ENCODE results near the gene MEDAG. TPM values are rescaled to one million over a fixed set of nuclear protein-coding genes. Genes with fewer than 3 reads are reported as not detected.

Gene MEDAG
- polyA plus RNA-seq, 3 donors: not detected

DNA sequence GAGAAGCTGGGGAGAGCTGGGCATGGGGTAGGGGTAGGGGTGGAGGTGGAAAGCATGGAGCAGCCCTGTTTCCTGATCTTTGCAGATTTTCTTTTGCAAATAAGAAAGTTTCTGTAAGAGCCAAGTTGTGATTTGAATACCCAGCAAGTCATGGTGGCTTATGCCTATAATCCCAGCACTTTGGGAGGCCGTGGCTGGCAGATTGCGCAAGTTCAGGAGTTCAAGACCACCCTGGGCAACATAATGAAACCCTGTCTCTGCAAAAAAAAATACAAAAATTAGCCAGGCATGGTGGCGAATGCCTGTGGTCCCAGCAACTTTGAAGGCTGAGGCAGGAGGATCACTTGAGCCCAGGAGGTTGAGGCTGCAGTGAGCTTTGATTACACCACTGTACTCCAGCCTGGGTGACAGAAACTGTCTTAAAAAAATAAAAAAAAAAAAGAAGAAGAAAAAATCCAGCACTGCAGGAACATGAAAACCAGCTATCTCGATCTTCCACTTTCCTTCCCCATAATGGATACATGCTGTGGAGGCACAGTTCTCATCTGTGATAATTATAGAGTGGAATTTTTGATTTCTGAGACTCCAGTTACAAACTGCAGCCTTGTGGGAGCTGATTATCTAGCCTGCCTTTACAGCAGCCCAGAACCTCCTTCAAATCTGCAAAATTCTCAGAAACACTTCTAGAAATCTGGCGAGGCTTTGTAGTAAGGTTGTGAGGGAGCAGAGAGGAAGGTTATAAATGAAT lies 14.3 kb downstream of the MEDAG start:
- H3K4me1 Mint-ChIP-seq: no peaks in the 10 kb centered on the region
- no peak for TF ChIP-seq CTCF (IDR thresholded peaks at IDR 0.05)
- no peak overlapping the region for H3K4me3 Mint-ChIP-seq
- intact Hi-C loops (cut with micrococcal nuclease): no loop called here
- no peaks in the 10 kb centered on the region for H3K79me2 ChIP-seq (ENCODE audit: insufficient read depth, low read length)
- H3K9me3 ChIP-seq (replicated peaks in 1 of 2; ENCODE audit: control insufficient read depth in 1 of 2, insufficient read depth in 1 of 2, low read length in 2 of 2): no peaks in the 10 kb centered on the region
- no peak overlapping the region for H2AFZ ChIP-seq (ENCODE audit: insufficient read depth, low read depth, low read length, poor library complexity, severe bottlenecking)
- no peak overlapping the region for H3K27ac ChIP-seq (ENCODE audit: low read depth in 1 of 2, low read length in 2 of 2)
- H4K20me1 ChIP-seq (ENCODE audit: insufficient read depth, low read length): no peaks in the 10 kb centered on the region
- H3K4me2 ChIP-seq (replicated peaks; ENCODE audit: extremely low read depth, low read length, poor library complexity, severe bottlenecking): no peak overlapping the region
- no peaks in the 10 kb centered on the region for H3K27me3 ChIP-seq (ENCODE audit: control insufficient read depth in 2 of 2, insufficient read depth in 2 of 2, low read length in 2 of 2)
- no peaks in the 10 kb centered on the region for H3K4me1 ChIP-seq (ENCODE audit: control insufficient read depth in 1 of 2, insufficient read depth in 2 of 2, low read length in 2 of 2)
- no peaks in the 10 kb centered on the region for H3K36me3 Mint-ChIP-seq
- H3K27me3 Mint-ChIP-seq (ENCODE audit: low read depth in 3 of 3): peaks cover 7 to 9% (median 8%) of the 10 kb centered on the region in 3 donors
- H3K27ac Mint-ChIP-seq: no peak overlapping the region
- WGBS (ENCODE audit: insufficient coverage): 81% methylated on average over 2 of the region's 5 CpGs
- no peaks in the 10 kb centered on the region for H3K9me3 Mint-ChIP-seq
- no peak for DNase-seq
- no peak overlapping the region for H3K9ac ChIP-seq (ENCODE audit: insufficient read depth, low read length, poor library complexity, severe bottlenecking)
- no peaks in the 10 kb centered on the region for H3K36me3 ChIP-seq (replicated peaks in 1 of 2; ENCODE audit: control insufficient read depth in 1 of 2, insufficient read depth in 2 of 2, low read length in 2 of 2)
- H3K4me3 ChIP-seq (replicated peaks in 1 of 3; ENCODE audit: low read depth in 2 of 3, low read length in 3 of 3): no peak overlapping the region

DNA sequence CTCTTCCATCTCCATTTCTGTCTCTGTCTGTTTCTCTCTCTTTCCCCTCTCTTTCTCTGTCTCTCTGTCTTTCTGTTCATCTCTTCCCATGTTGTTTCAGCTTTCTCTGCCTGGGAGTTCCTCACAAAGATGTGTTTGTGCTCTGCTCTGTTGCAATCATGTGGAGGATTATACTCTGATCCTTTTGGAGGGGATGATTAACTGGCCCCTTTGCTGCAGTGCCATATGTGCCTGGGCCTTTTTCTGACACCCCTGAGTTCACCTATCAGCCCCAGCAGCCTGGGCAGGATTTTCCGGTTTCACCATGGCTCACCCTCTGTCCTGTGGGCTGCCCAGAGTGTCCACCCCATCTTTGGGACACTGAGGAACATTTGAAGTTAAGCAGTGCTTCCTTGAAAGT lies 17.3 kb downstream of the MEDAG start:
- Histone ChIP-seq H3K9ac (ENCODE audit: insufficient read depth, low read length, poor library complexity, severe bottlenecking) (no peak overlapping the region), H4K20me1 (ENCODE audit: insufficient read depth, low read length) (no peaks in the 10 kb centered on the region), H3K4me1 (ENCODE audit: control insufficient read depth in 1 of 2, insufficient read depth in 2 of 2, low read length in 2 of 2) (no peaks in the 10 kb centered on the region), H3K79me2 (ENCODE audit: insufficient read depth, low read length) (no peaks in the 10 kb centered on the region), H3K4me3 (replicated peaks in 1 of 3; ENCODE audit: low read depth in 2 of 3, low read length in 3 of 3) (no peak overlapping the region), H3K27me3 (ENCODE audit: control insufficient read depth in 2 of 2, insufficient read depth in 2 of 2, low read length in 2 of 2) (no peaks in the 10 kb centered on the region), H3K9me3 (replicated peaks in 1 of 2; ENCODE audit: control insufficient read depth in 1 of 2, insufficient read depth in 1 of 2, low read length in 2 of 2) (no peaks in the 10 kb centered on the region), H3K4me2 (replicated peaks; ENCODE audit: extremely low read depth, low read length, poor library complexity, severe bottlenecking) (no peak overlapping the region), H2AFZ (ENCODE audit: insufficient read depth, low read depth, low read length, poor library complexity, severe bottlenecking) (no peak overlapping the region), H3K36me3 (replicated peaks in 1 of 2; ENCODE audit: control insufficient read depth in 1 of 2, insufficient read depth in 2 of 2, low read length in 2 of 2) (no peaks in the 10 kb centered on the region), H3K27ac (ENCODE audit: low read depth in 1 of 2, low read length in 2 of 2) (no peak overlapping the region)
- Mint-ChIP-seq H3K27ac (no peak overlapping the region), H3K4me1 (no peaks in the 10 kb centered on the region), H3K9me3 (no peaks in the 10 kb centered on the region), H3K36me3 (no peaks in the 10 kb centered on the region), H3K4me3 (no peak overlapping the region), H3K27me3 (ENCODE audit: low read depth in 3 of 3) (peaks cover 3 to 7% (median 5%) of the 10 kb centered on the region in 3 donors)
- 100% methylated on average over 1 of the region's 1 CpG for WGBS (ENCODE audit: insufficient coverage)
- no peak for TF ChIP-seq CTCF (IDR thresholded peaks at IDR 0.05)
- no peak for DNase-seq
- intact Hi-C loops (cut with micrococcal nuclease): no loop called here
